Measurements from ENCODE around the gene COL11A1. TPM values are rescaled to one million over a fixed set of nuclear protein-coding genes. Genes with fewer than 3 reads are reported as not detected.
A peak's percentile ranks its signal among the peaks of the same experiment; 100 is the strongest.

The COL11A1 gene
- polyA plus RNA-seq, 1 experiment = 8.2 TPM

DNA sequence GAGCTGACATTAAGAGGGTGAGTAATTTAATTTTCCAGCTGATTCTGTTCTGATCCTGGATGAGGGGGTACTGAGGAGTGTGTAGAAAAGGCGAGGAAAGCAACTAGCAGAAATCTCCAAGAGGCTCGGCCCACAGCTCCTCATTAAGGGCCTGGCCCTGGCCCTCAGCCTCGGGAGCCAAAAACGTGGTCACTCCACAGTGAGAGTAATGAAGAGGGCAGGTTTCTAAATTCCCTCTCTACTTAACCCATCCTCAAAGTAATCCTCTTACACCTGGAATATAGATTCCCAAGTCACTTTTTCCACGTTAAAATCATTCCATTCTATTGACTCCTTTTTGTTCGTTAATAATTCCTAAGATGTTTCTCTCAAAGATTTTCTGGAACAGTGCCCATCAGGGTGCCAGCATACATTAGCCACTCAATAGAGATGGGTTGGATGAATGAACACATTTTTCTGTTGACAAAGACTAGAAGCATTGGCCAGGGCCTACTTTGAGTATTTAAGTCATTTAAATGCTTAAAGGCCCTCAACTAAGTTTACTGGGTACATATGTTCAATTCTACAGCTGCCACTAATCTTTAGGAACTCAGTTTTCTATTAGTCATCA lies 1.1 kb upstream of the COL11A1 start:
- TF ChIP-seq, protein P1, sequence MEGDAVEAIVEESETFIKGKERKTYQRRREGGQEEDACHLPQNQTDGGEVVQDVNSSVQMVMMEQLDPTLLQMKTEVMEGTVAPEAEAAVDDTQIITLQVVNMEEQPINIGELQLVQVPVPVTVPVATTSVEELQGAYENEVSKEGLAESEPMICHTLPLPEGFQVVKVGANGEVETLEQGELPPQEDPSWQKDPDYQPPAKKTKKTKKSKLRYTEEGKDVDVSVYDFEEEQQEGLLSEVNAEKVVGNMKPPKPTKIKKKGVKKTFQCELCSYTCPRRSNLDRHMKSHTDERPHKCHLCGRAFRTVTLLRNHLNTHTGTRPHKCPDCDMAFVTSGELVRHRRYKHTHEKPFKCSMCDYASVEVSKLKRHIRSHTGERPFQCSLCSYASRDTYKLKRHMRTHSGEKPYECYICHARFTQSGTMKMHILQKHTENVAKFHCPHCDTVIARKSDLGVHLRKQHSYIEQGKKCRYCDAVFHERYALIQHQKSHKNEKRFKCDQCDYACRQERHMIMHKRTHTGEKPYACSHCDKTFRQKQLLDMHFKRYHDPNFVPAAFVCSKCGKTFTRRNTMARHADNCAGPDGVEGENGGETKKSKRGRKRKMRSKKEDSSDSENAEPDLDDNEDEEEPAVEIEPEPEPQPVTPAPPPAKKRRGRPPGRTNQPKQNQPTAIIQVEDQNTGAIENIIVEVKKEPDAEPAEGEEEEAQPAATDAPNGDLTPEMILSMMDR (IDR thresholded peaks at IDR 0.05; ENCODE audit: low read depth, low read length) = no peak
- ChIA-PET POLR2A (no interaction called here), CTCF (interaction anchor here (1.0 to 6.0 kb wide), 3 partner anchors 10 to 405 kb away, joined by 3 to 100 read pairs (median 4); no protein-coding TSS in a partner anchor)
- no peak overlapping the region for H3K27ac ChIP-seq (ENCODE audit: low read depth, low read length)
- no peak overlapping the region for H3K4me3 ChIP-seq (ENCODE audit: low read depth, low read length)
- H3K27me3 ChIP-seq (ENCODE audit: control insufficient read depth, insufficient read depth, low read length) = no peaks in the 10 kb centered on the region
- no peak for DNase-seq (ENCODE audit: low read depth, low spot score)
- H3K9me3 ChIP-seq (ENCODE audit: control insufficient read depth, insufficient read depth, low read length) = no peaks in the 10 kb centered on the region

DNA sequence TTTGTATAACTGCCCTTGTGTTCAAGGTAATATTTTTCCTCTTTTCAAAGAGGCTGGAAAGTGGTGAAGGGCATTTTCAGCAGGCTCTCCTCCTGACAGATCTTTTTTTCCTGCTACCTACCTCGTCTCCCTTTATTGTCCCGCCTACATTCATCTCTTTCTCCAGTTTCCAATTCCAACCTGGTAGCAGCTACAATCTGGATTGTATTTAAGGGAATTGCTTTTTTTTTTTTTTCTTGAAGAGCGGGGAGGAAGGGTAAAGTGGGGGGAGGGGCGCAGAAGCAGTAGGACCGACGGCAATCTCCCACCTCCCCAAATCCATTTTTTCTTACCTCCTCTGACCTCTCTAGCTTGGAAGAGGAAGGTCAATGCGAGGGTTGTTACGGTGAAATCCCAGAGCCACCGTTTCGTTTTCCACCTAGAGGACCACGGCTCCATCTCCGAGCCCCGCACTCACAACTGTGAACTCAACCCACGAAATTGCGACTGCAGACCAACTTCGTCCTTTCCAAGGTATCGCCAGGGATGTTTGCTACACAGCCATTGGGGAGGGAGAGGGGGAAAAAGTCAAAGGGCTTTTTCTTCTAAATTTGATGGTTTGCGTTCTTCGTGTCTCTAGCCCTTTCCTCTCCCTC lies 464 bp downstream of the COL11A1 start:
- ChIA-PET CTCF (interaction anchor here (1.1 to 6.0 kb wide), 6 partner anchors 21 to 407 kb away, joined by 3 to 100 read pairs (median 6); no protein-coding TSS in a partner anchor), POLR2A (no interaction called here)
- DNase-seq (ENCODE audit: low read depth, low spot score) = no peak
- no peaks in the 10 kb centered on the region for H3K27me3 ChIP-seq (ENCODE audit: control insufficient read depth, insufficient read depth, low read length)
- TF ChIP-seq, protein P1 (IDR thresholded peaks at IDR 0.05; ENCODE audit: low read depth, low read length) = no peak
- H3K9me3 ChIP-seq (ENCODE audit: control insufficient read depth, insufficient read depth, low read length) = no peaks in the 10 kb centered on the region
- H3K27ac ChIP-seq (ENCODE audit: low read depth, low read length) = no peak overlapping the region
- peak overlapping the region; percentile 55 for H3K4me3 ChIP-seq (ENCODE audit: low read depth, low read length)

DNA sequence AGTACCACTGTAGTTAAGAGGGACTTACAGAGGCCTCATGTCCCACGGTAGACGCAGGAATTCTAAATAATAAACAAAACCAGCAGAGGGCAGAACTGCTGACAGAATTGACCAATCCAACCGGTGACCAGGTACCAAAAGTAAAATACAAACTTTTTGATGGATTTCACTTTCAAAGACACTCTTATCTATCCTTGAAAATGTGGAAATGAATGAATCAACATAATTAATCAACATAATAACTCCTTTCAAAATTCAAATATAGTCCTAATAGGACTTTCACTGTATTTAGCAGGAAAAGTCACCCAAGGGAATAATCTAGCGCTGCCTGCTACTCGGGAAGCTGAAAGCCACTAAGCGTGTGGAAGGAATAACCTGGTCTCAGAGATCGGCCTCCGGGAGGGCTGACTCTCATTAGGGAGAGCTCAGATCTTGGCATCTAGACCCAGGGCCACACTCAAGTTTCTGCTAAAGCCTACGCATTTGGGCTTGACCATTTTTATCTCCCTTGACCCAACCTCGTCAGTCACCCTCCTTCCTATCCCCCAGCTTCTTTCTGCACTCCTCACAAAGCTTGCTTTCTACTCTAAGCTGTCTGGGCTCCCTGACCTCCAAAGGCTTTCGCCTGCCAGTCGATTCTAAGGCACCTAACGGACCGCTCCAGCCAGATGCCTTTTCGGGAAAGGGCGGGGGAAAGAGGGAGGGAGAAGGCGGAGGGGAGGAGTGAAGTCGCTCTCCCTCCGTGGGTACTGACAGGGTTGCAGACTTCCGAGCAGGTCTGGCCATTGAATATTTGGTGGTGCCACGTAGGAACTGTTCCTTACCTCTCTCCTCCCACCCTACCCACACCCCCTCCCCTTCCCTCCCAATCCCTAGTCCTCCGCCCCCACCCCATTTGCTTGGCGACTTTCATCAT lies 1.6 kb downstream of the COL11A1 start:
- no peaks in the 10 kb centered on the region for H3K27me3 ChIP-seq (ENCODE audit: control insufficient read depth, insufficient read depth, low read length)
- TF ChIP-seq, protein P1 (IDR thresholded peaks at IDR 0.05; ENCODE audit: low read depth, low read length) = peak; percentile 58
- peak overlapping the region; percentile 61 for H3K4me3 ChIP-seq (ENCODE audit: low read depth, low read length)
- ChIA-PET CTCF (interaction anchor here (0.7 to 6.0 kb wide), 23 partner anchors 8 to 419 kb away, joined by 3 to 100 read pairs (median 4); partner anchors contain the start of gene RNPC3), POLR2A (no interaction called here)
- H3K27ac ChIP-seq (ENCODE audit: low read depth, low read length) = no peak overlapping the region
- no peak for DNase-seq (ENCODE audit: low read depth, low spot score)
- no peaks in the 10 kb centered on the region for H3K9me3 ChIP-seq (ENCODE audit: control insufficient read depth, insufficient read depth, low read length)

DNA sequence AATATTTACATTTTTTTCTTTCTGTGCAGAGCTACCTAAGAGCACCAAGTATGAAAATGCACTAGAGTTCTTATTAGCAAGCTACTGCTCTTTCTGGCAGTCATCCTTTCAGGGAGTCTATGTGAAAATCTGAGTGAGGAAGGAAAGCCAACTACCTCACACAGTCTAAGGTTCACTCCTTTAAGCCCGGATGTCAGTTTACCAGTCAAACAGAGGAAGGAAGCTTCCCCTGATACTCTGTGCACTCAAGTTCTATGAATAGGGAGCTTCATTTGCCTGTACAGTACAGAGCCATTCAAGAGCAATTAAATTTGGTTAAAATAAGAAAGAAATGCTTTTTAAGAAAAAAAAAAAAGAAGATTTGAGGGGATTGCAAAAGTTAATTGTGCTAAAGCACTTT lies 6.9 kb downstream of the COL11A1 start:
- ChIA-PET POLR2A (no interaction called here), CTCF (interaction anchor here (0.6 to 1.8 kb wide), 2 partner anchors 92 to 360 kb away, joined by 3 to 7 read pairs; no protein-coding TSS in a partner anchor)
- TF ChIP-seq, protein P1 (IDR thresholded peaks at IDR 0.05; ENCODE audit: low read depth, low read length) = no peak
- Histone ChIP-seq H3K9me3 (ENCODE audit: control insufficient read depth, insufficient read depth, low read length) (no peaks in the 10 kb centered on the region), H3K4me3 (ENCODE audit: low read depth, low read length) (no peak overlapping the region), H3K27me3 (ENCODE audit: control insufficient read depth, insufficient read depth, low read length) (no peaks in the 10 kb centered on the region), H3K27ac (ENCODE audit: low read depth, low read length) (no peak overlapping the region)
- DNase-seq (ENCODE audit: low read depth, low spot score) = no peak
